ENCODE data around the gene SNAP23. TPM values are rescaled to one million over a fixed set of nuclear protein-coding genes. Genes with fewer than 3 reads are reported as not detected.

SNAP23 gene
- total and polyA plus RNA-seq, 10 donors: 60.8 to 151 (median 103) TPM

DNA sequence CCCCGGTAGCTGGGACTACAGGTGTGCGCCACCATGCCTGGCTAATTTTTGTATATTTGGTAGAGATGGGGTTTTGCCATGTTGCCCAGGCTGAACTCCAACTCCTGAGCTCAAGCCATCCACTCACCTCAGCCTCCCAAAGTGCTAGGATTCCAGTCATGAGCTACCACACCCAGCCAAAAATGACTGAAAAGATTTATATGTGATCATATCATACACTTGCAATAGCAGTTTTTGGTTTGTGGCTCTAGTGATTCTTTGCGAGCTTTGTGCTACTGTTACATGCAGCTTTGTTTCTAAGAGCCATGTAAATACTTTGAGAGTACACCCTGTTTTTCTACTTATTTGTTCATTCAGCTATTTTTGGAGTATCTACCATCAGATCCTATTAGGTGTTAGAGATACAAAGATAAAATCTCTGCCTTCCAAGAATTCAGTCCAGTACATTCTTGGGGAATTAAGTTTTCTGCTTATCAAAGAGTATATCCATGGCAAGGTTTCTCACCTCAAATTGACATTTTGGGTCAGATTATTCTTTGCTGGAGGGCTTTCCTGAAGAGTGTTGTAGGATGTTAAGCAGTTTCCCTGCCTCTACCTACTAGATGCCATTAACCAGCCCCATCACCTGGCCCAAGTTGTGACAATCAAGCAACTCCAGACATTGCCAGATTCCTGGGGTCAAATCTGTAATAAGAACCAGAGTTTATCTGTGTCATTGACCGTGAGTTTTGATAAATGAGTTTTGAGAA, 15.0 kb downstream of the SNAP23 start:
- intact Hi-C loops (cut with DNase I; ENCODE audit: low total_unique reads): no loop called here
- WGBS, 5 donors: 79 to 88% (median 84%) methylated on average over 4 of the region's 4 CpGs
- DNase-seq: no peak
- Histone ChIP-seq H3K4me3 (peak overlapping the region in 3 of 8 donors; percentile 2 to 50 (median 21)), H3K27me3 (replicated peaks in 1 of 7) (no peaks in the 10 kb centered on the region), H3K9me3 (no peaks in the 10 kb centered on the region), H3K27ac (peak overlapping the region in 7 of 8 donors; percentile 67 to 86 (median 81)), H3K4me1 (peaks cover 6 to 67% (median 39%) of the 10 kb centered on the region in 6 donors), H3K36me3 (peaks cover 0 to 63% (median 23%) of the 10 kb centered on the region in 6 donors)
- TF ChIP-seq POLR2AphosphoS5 (IDR thresholded peaks at IDR 0.05): no peak
- TF ChIP-seq, protein P1, sequence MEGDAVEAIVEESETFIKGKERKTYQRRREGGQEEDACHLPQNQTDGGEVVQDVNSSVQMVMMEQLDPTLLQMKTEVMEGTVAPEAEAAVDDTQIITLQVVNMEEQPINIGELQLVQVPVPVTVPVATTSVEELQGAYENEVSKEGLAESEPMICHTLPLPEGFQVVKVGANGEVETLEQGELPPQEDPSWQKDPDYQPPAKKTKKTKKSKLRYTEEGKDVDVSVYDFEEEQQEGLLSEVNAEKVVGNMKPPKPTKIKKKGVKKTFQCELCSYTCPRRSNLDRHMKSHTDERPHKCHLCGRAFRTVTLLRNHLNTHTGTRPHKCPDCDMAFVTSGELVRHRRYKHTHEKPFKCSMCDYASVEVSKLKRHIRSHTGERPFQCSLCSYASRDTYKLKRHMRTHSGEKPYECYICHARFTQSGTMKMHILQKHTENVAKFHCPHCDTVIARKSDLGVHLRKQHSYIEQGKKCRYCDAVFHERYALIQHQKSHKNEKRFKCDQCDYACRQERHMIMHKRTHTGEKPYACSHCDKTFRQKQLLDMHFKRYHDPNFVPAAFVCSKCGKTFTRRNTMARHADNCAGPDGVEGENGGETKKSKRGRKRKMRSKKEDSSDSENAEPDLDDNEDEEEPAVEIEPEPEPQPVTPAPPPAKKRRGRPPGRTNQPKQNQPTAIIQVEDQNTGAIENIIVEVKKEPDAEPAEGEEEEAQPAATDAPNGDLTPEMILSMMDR (IDR thresholded peaks at IDR 0.05 in 8 of 11, conservative IDR thresholded peaks at IDR 0.05 in 3 of 11): no peak
- TF ChIP-seq POLR2A (IDR thresholded peaks at IDR 0.05): no peak

DNA sequence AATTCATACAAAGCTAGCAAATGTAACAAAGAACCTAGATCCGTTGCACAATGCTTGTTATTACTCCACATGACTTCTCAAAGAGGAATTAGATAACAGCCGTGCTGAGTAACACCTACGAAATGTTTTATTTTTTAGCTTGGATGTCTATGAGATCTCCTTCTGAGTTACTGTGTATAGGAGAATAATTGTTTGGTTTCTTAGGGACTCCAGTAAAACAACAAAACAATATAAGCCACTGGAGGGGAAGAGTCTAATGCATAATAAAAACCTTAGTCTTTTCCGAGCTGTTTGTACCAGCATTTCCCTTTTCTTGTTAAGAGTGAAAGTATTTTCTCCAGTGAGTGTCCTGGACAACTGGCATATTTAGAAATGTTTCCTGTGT, 15.6 kb downstream of the SNAP23 start:
- peak overlapping the region in 3 of 8 donors; percentile 2 to 50 (median 21) for H3K4me3 ChIP-seq
- peaks cover 6 to 62% (median 36%) of the 10 kb centered on the region in 6 donors for H3K4me1 ChIP-seq
- TF ChIP-seq POLR2A (IDR thresholded peaks at IDR 0.05): no peak
- no peak for TF ChIP-seq POLR2AphosphoS5 (IDR thresholded peaks at IDR 0.05)
- TF ChIP-seq, protein P1 (IDR thresholded peaks at IDR 0.05 in 8 of 11, conservative IDR thresholded peaks at IDR 0.05 in 3 of 11): no peak
- WGBS, 5 donors: 25 to 44% (median 32%) methylated on average over 4 of the region's 4 CpGs
- H3K27ac ChIP-seq: peak overlapping the region; percentile 37 to 86 (median 79)
- no peaks in the 10 kb centered on the region for H3K9me3 ChIP-seq
- no peak for DNase-seq
- no peaks in the 10 kb centered on the region for H3K27me3 ChIP-seq (replicated peaks in 1 of 7)
- peaks cover 0 to 63% (median 28%) of the 10 kb centered on the region in 6 donors for H3K36me3 ChIP-seq
- intact Hi-C loops (cut with DNase I; ENCODE audit: low total_unique reads): no loop called here

DNA sequence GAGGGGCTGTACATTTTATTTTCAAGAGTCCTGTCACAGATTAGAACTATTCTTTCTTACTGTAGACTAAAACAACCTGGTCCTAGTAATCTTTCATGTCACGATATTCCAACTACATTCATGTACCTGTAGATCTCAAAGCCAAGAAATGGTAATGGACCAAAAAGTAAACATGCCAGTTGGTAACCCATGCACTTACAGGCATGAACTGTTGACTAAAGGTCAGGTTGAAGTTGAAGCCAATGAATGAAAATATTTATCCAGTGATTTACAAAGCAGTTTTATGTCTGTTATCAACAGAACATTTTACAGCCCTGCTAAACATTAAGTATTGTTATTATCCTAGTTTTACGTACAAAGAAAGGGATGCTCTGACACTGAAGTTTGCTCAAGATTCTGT, 27.9 kb downstream of the SNAP23 start:
- no peak overlapping the region for H3K4me3 ChIP-seq
- no peaks in the 10 kb centered on the region for H3K4me1 ChIP-seq
- WGBS, 5 donors: 75 to 98% (median 93%) methylated on average over 2 of the region's 2 CpGs
- no peak for DNase-seq
- TF ChIP-seq, protein P1 (IDR thresholded peaks at IDR 0.05 in 8 of 11, conservative IDR thresholded peaks at IDR 0.05 in 3 of 11): no peak
- no peak for TF ChIP-seq POLR2A (IDR thresholded peaks at IDR 0.05)
- TF ChIP-seq POLR2AphosphoS5 (IDR thresholded peaks at IDR 0.05): no peak
- peaks cover 0 to 100% (median 53%) of the 10 kb centered on the region in 6 donors for H3K36me3 ChIP-seq
- no peaks in the 10 kb centered on the region for H3K27me3 ChIP-seq (replicated peaks in 1 of 7)
- H3K27ac ChIP-seq: no peak overlapping the region
- intact Hi-C loops (cut with DNase I; ENCODE audit: low total_unique reads): no loop called here
- no peaks in the 10 kb centered on the region for H3K9me3 ChIP-seq

DNA sequence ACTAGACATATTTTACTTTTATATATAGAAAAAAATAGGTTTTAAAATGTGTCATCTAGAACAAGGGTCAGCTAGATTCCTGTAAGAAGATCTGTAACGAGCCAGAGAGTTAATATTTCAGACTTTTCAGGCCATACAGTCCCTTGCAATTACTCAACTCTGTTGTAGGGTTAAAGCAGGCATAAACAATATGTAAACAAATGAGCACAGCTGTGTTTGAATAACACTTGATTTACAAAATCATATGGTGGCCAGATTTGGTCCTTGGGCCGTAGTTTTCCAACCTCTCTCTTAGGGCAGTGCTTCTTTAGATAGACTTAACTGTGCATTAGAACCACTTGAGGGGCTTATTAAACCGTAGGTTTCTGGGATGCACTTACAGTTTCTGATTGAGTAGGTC, 33.5 kb downstream of the SNAP23 start:
- no peak overlapping the region for H3K27ac ChIP-seq
- H3K9me3 ChIP-seq: no peaks in the 10 kb centered on the region
- no peak overlapping the region for H3K4me3 ChIP-seq
- no peaks in the 10 kb centered on the region for H3K27me3 ChIP-seq (replicated peaks in 1 of 7)
- 95 to 97% (median 96%) methylated on average over 3 of the region's 3 CpGs for WGBS, 5 donors
- H3K4me1 ChIP-seq: no peaks in the 10 kb centered on the region
- intact Hi-C loops (cut with DNase I; ENCODE audit: low total_unique reads): no loop called here
- peaks cover 0 to 100% (median 59%) of the 10 kb centered on the region in 6 donors for H3K36me3 ChIP-seq
- no peak for DNase-seq
- TF ChIP-seq POLR2AphosphoS5 (IDR thresholded peaks at IDR 0.05) (no peak), POLR2A (IDR thresholded peaks at IDR 0.05) (no peak)
